GM13977 (cell line): ENCODE measurements around the gene GNPTG.

Experiments used
- DNase-seq: peaks from one replicate; pipeline ENCODE4 v3.0.0; 2012; ENCODE audit warnings: low spot score
- CTCF ChIP-seq: IDR thresholded peaks from 2 replicates; pipeline ENCODE4 v1.5.1; 2012; ENCODE audit warnings: mild to moderate bottlenecking, control low read depth; ENCODE audit not compliant: insufficient read depth; ENCODE audit errors: extremely low read depth, missing control alignments
- in situ Hi-C: fragments of 300-500 bp; cut with MboI; formaldehyde crosslinking; loops from one replicate; pipeline ENCODE4 v1.12.0; 2022; ENCODE audit warnings: low sequenced_read_pairs, low pct_unique_long_range_greater_than_20kb, mixed read lengths, inconsistent platforms; ENCODE audit not compliant: unreplicated experiment

Gene GNPTG

GRCh38 chr16:1354815-1355540 lies 3.2 kb downstream of the GNPTG start:
- TF ChIP-seq CTCF, result no peak
- in situ Hi-C loops, result no loop called here
- DNase-seq, result no peak

- in situ Hi-C loops, result no loop called here
- TF ChIP-seq CTCF, result no peak
- no peak for DNase-seq
These were observed 3.9 kb downstream of the GNPTG start for GRCh38 chr16:1355591-1355990.

GRCh38 chr16:1356061-1356900 lies 4.5 kb downstream of the GNPTG start:
- in situ Hi-C loops, result no loop called here
- no peak for DNase-seq
- no peak for TF ChIP-seq CTCF

GRCh38 chr16:1357906-1358566 lies 6.3 kb downstream of the GNPTG start:
- DNase-seq, result no peak
- in situ Hi-C loops, result no loop called here
- no peak for TF ChIP-seq CTCF

GRCh38 chr16:1361685-1362360 lies 10.1 kb downstream of the GNPTG start:
- in situ Hi-C loops, result no loop called here
- DNase-seq, result no peak
- no peak for TF ChIP-seq CTCF

GRCh38 chr16:1362807-1363206 lies 11.1 kb downstream of the GNPTG start:
- DNase-seq, result no peak
- in situ Hi-C loops, result no loop called here
- TF ChIP-seq CTCF, result no peak
